ENCODE measurements around the gene ITGB2.

DNA sequence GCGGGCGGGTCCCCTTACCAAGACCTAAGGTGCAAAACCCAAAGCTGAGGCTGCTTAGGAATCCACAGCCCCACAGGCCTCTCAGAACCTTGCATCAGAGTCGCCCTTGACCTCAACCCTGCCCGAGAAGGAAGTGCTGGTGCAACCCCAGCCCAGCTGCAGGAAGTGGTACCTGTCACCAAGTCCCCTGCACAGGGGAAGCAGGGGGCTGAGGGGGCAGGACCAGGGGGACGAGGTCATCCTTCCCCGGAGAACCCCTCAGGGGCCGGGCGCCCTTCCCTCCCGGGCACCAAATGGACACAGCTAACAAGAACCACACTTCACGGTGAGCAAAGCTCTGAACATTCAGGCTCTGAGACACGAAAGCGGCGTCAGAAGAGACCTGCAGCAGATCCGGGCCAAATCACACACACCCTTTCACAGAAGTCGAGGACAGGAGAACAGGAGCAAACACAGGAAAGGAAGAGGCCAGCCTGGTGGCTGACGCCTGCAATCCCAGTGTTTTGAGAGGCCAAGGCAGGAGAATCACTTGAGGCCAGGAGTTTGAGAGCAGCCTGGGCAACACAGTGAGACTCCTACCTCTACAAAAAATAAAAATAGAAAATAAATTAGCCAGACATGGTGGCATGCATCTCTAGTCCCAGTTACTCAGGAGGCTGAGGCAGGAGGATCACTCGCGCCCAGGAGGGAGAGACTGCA lies 6.4 kb downstream of the ITGB2 start:
- TF ChIP-seq, protein P1, sequence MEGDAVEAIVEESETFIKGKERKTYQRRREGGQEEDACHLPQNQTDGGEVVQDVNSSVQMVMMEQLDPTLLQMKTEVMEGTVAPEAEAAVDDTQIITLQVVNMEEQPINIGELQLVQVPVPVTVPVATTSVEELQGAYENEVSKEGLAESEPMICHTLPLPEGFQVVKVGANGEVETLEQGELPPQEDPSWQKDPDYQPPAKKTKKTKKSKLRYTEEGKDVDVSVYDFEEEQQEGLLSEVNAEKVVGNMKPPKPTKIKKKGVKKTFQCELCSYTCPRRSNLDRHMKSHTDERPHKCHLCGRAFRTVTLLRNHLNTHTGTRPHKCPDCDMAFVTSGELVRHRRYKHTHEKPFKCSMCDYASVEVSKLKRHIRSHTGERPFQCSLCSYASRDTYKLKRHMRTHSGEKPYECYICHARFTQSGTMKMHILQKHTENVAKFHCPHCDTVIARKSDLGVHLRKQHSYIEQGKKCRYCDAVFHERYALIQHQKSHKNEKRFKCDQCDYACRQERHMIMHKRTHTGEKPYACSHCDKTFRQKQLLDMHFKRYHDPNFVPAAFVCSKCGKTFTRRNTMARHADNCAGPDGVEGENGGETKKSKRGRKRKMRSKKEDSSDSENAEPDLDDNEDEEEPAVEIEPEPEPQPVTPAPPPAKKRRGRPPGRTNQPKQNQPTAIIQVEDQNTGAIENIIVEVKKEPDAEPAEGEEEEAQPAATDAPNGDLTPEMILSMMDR (IDR thresholded peaks at IDR 0.05 in 2 of 3, conservative IDR thresholded peaks at IDR 0.05 in 1 of 3; ENCODE audit: borderline replicate concordance in 1 of 3, insufficient read depth in 1 of 3, low read depth in 2 of 3, low read length in 2 of 3), result no peak
- TF ChIP-seq POLR2A (IDR thresholded peaks at IDR 0.05; ENCODE audit: borderline replicate concordance, extremely low read depth, insufficient read depth, insufficient read length), result no peak
- TF ChIP-seq, protein P2, sequence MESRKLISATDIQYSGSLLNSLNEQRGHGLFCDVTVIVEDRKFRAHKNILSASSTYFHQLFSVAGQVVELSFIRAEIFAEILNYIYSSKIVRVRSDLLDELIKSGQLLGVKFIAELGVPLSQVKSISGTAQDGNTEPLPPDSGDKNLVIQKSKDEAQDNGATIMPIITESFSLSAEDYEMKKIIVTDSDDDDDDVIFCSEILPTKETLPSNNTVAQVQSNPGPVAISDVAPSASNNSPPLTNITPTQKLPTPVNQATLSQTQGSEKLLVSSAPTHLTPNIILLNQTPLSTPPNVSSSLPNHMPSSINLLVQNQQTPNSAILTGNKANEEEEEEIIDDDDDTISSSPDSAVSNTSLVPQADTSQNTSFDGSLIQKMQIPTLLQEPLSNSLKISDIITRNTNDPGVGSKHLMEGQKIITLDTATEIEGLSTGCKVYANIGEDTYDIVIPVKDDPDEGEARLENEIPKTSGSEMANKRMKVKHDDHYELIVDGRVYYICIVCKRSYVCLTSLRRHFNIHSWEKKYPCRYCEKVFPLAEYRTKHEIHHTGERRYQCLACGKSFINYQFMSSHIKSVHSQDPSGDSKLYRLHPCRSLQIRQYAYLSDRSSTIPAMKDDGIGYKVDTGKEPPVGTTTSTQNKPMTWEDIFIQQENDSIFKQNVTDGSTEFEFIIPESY (IDR thresholded peaks at IDR 0.05; ENCODE audit: extremely low read depth, insufficient replicate concordance, low read length), result no peak
